ENCODE measurements around the gene ZNF595. TPM values are rescaled to one million over a fixed set of nuclear protein-coding genes. Genes with fewer than 3 reads are reported as not detected.
"Not testable (repeated sequence)": the region's sequence is repeated elsewhere in the genome, so short reads cannot be mapped to it uniquely, and the experiment has no call there.

The ZNF595 gene
- total RNA-seq, 1 experiment from 2014 or later, result 24.5 TPM

DNA sequence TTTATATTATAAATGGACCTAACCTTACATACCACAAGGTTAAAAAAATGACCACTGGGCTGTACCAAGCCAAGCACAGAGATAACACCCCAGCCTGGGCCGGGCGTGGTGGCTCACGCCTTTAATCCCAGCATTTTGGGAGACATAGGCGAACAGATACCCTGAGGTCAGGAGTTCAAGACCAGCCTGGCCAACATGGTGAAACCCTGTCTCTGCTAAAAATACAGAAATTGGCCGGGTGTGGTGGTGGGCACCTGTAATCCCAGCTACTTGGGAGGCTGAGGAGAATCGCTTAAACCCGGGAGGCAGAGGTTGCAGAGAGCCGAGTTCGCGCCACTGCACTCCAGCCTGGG is 70.8 kb downstream of the ZNF595 start:
- ATAC-seq; DNase-seq (ENCODE audit: low spot score); H3K27ac Mint-ChIP-seq; H3K4me1 Mint-ChIP-seq: not testable (repeated sequence)
- ChIA-PET CTCF (interaction anchor here (1.0 to 2.3 kb wide), 4 partner anchors 16 to 119 kb away, joined by 3 to 20 read pairs (median 4); partner anchors contain the start of gene ZNF595), POLR2A (interaction anchor here (0.6 to 2.7 kb wide), 8 partner anchors 11 to 181 kb away, joined by 3 to 9 read pairs (median 4); partner anchors contain the start of genes ZNF595 and ZNF732)
- H3K9me3 Mint-ChIP-seq, result peaks cover 12% of the 10 kb centered on the region
- peaks cover 20% of the 10 kb centered on the region for H3K27me3 Mint-ChIP-seq (ENCODE audit: low read depth)
- peak overlapping the region; percentile 99 for H3K4me3 Mint-ChIP-seq
- H3K36me3 Mint-ChIP-seq, result peaks cover 19% of the 10 kb centered on the region
- peak; percentile 68; the same call in 1 of the 2 replicates for TF ChIP-seq GTF2I (CRISPR knock-in tag; conservative IDR thresholded peaks at IDR 0.05)

DNA sequence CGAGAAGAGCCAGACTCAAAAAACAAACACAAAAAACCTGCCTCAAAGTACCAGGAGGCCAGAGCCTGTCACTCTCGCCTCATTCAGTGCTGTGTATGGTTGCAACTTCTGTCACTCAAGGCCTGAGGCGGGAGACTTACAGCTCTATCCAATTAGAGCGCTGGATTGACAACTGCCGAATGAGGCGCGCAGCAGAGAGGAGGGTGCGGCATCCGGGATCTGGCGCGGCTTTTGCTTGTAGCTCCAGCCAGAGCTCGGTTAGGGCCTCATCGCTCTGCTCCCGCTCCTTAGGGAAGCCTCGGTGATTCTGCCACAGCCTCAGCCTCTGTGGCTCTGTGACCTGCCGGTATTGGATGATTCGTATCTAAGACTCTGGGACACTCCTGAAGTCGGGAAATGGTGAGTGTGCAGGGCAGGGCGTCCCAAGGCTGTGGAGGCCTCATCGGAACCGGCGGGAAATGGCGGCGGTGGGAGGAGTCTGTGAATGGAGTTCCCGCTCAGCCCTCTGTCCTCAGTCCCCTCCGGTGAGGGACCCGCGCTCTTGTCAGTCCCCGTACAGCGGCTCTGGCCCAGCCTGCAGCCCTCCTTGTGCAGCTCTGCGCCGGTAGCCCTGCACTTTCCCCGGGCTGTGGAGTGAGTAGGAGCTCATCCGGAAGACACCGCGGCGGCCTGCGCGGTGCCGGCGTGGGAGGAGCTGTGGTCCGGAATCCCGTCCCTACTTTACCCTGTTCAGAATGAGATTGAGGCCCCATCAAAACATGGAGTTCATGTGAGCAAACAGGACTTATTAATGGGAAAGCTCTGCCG is 71.4 kb downstream of the ZNF595 start, which contains the start of gene ZNF718:
TSS of gene ZNF718 (plus strand) at position 227 of the 807 bp plus-strand sequence. CDS start at position 397, 170 bp downstream.
- H3K9me3 Mint-ChIP-seq, result peaks cover 12% of the 10 kb centered on the region
- peaks cover 7% of the 10 kb centered on the region for H3K4me1 Mint-ChIP-seq
- DNase-seq (ENCODE audit: low spot score) (peak; percentile 97), ATAC-seq (peak; percentile 98)
- peaks cover 19% of the 10 kb centered on the region for H3K36me3 Mint-ChIP-seq
- CTCF ChIA-PET, result interaction anchor here (0.7 to 2.3 kb wide), 5 partner anchors 16 to 119 kb away, joined by 3 to 20 read pairs (median 4); partner anchors contain the start of gene ZNF595
- POLR2A ChIA-PET, result interaction anchor here (0.6 to 2.7 kb wide), 9 partner anchors 10 to 180 kb away, joined by 3 to 9 read pairs (median 5); partner anchors contain the start of genes ZNF595 and ZNF732
- H3K27ac Mint-ChIP-seq, result peak within 1 kb of the TSS; percentile 100
- H3K27me3 Mint-ChIP-seq (ENCODE audit: low read depth), result peaks cover 14% of the 10 kb centered on the region
- peak within 1 kb of the TSS; percentile 99 for H3K4me3 Mint-ChIP-seq
- TF ChIP-seq GTF2I (CRISPR knock-in tag; conservative IDR thresholded peaks at IDR 0.05) (no peak), RELA (CRISPR knock-in tag; IDR thresholded peaks at IDR 0.05; ENCODE audit: borderline replicate concordance) (0 out of 2 replicates have a peak, but pooled peaks have one; percentile 48), ZNF219 (CRISPR knock-in tag; IDR thresholded peaks at IDR 0.05; ENCODE audit: borderline replicate concordance) (peak; percentile 48; the same call in 1 of the 2 replicates), SMAD4 (CRISPR knock-in tag; IDR thresholded peaks at IDR 0.05) (peak; percentile 64; the same call in 1 of the 2 replicates), MYBL2 (CRISPR knock-in tag; IDR thresholded peaks at IDR 0.05) (peak; percentile 76), NFE2L1 (CRISPR knock-in tag; IDR thresholded peaks at IDR 0.05) (0 out of 2 replicates have a peak, but pooled peaks have one; percentile 57), ZNF232 (CRISPR knock-in tag; IDR thresholded peaks at IDR 0.05) (peak; percentile 76; the same call in 1 of the 2 replicates), ZNF671 (CRISPR knock-in tag; IDR thresholded peaks at IDR 0.05) (no peak), NR3C1 (CRISPR knock-in tag; conservative IDR thresholded peaks at IDR 0.05; ENCODE audit: low read depth) (0 out of 2 replicates have a peak, but pooled peaks have one; percentile 35)
- TF ChIP-seq, protein P1, sequence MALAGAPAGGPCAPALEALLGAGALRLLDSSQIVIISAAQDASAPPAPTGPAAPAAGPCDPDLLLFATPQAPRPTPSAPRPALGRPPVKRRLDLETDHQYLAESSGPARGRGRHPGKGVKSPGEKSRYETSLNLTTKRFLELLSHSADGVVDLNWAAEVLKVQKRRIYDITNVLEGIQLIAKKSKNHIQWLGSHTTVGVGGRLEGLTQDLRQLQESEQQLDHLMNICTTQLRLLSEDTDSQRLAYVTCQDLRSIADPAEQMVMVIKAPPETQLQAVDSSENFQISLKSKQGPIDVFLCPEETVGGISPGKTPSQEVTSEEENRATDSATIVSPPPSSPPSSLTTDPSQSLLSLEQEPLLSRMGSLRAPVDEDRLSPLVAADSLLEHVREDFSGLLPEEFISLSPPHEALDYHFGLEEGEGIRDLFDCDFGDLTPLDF (CRISPR knock-in tag; IDR thresholded peaks at IDR 0.05), result no peak
- TF ChIP-seq, protein P2, sequence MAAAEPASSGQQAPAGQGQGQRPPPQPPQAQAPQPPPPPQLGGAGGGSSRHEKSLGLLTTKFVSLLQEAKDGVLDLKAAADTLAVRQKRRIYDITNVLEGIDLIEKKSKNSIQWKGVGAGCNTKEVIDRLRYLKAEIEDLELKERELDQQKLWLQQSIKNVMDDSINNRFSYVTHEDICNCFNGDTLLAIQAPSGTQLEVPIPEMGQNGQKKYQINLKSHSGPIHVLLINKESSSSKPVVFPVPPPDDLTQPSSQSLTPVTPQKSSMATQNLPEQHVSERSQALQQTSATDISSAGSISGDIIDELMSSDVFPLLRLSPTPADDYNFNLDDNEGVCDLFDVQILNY (CRISPR knock-in tag; IDR thresholded peaks at IDR 0.05), result peak; percentile 92
- TF ChIP-seq, protein P3, sequence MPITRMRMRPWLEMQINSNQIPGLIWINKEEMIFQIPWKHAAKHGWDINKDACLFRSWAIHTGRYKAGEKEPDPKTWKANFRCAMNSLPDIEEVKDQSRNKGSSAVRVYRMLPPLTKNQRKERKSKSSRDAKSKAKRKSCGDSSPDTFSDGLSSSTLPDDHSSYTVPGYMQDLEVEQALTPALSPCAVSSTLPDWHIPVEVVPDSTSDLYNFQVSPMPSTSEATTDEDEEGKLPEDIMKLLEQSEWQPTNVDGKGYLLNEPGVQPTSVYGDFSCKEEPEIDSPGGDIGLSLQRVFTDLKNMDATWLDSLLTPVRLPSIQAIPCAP (CRISPR knock-in tag; IDR thresholded peaks at IDR 0.05), result 0 out of 2 replicates have a peak, but pooled peaks have one; percentile 53
- TF ChIP-seq, protein P4, sequence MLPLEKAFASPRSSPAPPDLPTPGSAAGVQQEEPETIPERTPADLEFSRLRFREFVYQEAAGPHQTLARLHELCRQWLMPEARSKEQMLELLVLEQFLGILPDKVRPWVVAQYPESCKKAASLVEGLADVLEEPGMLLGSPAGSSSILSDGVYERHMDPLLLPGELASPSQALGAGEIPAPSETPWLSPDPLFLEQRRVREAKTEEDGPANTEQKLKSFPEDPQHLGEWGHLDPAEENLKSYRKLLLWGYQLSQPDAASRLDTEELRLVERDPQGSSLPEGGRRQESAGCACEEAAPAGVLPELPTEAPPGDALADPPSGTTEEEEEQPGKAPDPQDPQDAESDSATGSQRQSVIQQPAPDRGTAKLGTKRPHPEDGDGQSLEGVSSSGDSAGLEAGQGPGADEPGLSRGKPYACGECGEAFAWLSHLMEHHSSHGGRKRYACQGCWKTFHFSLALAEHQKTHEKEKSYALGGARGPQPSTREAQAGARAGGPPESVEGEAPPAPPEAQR (CRISPR knock-in tag; IDR thresholded peaks at IDR 0.05), result no peak
- TF ChIP-seq, protein P5, sequence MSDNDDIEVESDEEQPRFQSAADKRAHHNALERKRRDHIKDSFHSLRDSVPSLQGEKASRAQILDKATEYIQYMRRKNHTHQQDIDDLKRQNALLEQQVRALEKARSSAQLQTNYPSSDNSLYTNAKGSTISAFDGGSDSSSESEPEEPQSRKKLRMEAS (CRISPR knock-in tag; IDR thresholded peaks at IDR 0.05), result peak; percentile 72
- TF ChIP-seq, protein P6, sequence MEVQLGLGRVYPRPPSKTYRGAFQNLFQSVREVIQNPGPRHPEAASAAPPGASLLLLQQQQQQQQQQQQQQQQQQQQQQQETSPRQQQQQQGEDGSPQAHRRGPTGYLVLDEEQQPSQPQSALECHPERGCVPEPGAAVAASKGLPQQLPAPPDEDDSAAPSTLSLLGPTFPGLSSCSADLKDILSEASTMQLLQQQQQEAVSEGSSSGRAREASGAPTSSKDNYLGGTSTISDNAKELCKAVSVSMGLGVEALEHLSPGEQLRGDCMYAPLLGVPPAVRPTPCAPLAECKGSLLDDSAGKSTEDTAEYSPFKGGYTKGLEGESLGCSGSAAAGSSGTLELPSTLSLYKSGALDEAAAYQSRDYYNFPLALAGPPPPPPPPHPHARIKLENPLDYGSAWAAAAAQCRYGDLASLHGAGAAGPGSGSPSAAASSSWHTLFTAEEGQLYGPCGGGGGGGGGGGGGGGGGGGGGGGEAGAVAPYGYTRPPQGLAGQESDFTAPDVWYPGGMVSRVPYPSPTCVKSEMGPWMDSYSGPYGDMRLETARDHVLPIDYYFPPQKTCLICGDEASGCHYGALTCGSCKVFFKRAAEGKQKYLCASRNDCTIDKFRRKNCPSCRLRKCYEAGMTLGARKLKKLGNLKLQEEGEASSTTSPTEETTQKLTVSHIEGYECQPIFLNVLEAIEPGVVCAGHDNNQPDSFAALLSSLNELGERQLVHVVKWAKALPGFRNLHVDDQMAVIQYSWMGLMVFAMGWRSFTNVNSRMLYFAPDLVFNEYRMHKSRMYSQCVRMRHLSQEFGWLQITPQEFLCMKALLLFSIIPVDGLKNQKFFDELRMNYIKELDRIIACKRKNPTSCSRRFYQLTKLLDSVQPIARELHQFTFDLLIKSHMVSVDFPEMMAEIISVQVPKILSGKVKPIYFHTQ (CRISPR knock-in tag; IDR thresholded peaks at IDR 0.05), result no peak
- TF ChIP-seq, protein P7, sequence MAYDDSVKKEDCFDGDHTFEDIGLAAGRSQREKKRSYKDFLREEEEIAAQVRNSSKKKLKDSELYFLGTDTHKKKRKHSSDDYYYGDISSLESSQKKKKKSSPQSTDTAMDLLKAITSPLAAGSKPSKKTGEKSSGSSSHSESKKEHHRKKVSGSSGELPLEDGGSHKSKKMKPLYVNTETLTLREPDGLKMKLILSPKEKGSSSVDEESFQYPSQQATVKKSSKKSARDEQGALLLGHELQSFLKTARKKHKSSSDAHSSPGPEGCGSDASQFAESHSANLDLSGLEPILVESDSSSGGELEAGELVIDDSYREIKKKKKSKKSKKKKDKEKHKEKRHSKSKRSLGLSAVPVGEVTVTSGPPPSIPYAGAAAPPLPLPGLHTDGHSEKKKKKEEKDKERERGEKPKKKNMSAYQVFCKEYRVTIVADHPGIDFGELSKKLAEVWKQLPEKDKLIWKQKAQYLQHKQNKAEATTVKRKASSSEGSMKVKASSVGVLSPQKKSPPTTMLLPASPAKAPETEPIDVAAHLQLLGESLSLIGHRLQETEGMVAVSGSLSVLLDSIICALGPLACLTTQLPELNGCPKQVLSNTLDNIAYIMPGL (CRISPR knock-in tag; IDR thresholded peaks at IDR 0.05), result peak; percentile 37
- TF ChIP-seq, protein P8, sequence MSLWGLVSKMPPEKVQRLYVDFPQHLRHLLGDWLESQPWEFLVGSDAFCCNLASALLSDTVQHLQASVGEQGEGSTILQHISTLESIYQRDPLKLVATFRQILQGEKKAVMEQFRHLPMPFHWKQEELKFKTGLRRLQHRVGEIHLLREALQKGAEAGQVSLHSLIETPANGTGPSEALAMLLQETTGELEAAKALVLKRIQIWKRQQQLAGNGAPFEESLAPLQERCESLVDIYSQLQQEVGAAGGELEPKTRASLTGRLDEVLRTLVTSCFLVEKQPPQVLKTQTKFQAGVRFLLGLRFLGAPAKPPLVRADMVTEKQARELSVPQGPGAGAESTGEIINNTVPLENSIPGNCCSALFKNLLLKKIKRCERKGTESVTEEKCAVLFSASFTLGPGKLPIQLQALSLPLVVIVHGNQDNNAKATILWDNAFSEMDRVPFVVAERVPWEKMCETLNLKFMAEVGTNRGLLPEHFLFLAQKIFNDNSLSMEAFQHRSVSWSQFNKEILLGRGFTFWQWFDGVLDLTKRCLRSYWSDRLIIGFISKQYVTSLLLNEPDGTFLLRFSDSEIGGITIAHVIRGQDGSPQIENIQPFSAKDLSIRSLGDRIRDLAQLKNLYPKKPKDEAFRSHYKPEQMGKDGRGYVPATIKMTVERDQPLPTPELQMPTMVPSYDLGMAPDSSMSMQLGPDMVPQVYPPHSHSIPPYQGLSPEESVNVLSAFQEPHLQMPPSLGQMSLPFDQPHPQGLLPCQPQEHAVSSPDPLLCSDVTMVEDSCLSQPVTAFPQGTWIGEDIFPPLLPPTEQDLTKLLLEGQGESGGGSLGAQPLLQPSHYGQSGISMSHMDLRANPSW (CRISPR knock-in tag; conservative IDR thresholded peaks at IDR 0.05; ENCODE audit: low read depth), result no peak
